ENCODE results near the gene IQCN. TPM values are rescaled to one million over a fixed set of nuclear protein-coding genes. Genes with fewer than 3 reads are reported as not detected.

Gene IQCN
- total RNA-seq, 1 donor: 7.7 TPM

DNA sequence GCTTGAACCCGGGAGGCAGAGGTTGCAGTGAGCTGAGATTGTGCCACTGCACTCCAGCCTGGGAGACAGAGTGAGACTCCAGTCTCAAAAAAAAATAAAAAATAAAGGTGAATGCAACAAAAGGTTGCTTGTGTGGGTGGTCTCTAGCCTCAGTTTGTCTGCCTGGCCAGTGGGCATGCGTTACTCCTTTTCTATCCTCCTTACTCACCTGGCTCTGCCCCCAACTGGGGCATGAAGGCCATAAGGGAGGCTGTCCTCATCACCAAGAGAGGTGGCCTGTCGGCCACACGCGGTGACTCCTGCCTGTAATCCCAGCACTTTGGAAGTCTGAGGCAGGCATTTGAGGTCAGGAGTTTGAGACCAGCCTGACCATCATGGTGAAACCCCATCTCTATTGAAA is 9.1 kb upstream of the IQCN start:
- no peak overlapping the region for H3K4me3 ChIP-seq (ENCODE audit: low read length)
- no peaks in the 10 kb centered on the region for H3K27me3 ChIP-seq (ENCODE audit: insufficient read depth, low read length)
- peaks cover 46% of the 10 kb centered on the region for H3K4me1 ChIP-seq (ENCODE audit: insufficient read depth, low read length)
- no peaks in the 10 kb centered on the region for H3K9me3 ChIP-seq (ENCODE audit: low read depth, low read length)

DNA sequence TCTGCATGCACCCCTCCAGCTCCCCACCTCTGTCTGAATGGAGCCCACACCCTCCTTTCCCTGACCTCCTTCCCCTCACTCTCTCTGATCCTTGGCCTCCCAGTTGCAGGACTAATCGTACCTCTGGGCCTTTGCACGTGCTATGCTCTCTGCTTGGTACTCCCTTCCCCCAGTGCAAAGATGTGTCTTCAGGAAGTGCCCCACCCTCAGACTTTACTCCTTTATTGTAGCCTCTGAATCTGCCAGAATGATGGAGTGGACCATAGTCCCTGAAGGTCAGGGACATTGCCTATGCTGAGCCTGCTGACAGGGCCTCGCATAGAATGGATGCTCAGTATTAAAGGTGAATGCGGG is 8.5 kb upstream of the IQCN start:
- Histone ChIP-seq H3K4me3 (ENCODE audit: low read length) (no peak overlapping the region), H3K4me1 (ENCODE audit: insufficient read depth, low read length) (peaks cover 46% of the 10 kb centered on the region), H3K9me3 (ENCODE audit: low read depth, low read length) (no peaks in the 10 kb centered on the region)

DNA sequence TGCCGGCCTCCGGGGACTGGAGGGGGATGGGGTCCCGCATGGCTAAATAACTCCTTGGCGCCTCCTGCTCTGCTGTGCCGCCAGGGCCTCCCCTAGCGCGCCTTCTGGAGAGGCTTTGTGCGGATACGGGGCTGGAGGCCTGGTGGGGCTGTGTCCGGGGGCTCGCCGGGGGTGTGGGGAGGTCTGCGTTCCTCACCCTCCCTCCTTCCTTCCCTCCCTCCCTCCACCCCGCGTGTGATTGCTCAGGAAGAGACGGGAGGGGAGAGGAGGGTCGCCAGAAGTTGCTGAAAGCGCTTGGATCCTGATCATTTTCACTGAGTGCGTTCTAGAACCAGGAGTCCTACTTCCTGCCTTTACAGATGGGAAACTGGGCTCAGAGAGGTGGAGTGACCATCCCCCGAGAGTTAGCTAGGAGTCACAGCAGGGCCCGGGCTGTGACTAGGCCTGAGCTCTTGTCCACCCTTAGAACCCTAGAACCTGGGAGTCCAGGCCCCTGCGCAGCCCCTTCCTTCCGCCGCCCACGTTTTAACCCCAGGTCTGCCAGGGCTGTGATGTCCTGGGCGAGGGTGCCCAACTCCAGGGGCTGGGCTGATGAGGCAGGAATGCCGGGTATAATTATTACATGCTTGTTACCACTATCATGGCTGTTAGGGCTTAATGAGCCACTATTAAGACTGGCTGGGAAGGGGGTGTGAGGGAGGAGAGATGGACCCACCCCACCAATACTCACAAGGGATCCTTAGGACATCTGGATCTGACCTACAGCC is 8.0 kb upstream of the IQCN start:
- Histone ChIP-seq H3K4me3 (ENCODE audit: low read length) (peak overlapping the region; percentile 55), H3K4me1 (ENCODE audit: insufficient read depth, low read length) (peaks cover 49% of the 10 kb centered on the region), H3K27me3 (ENCODE audit: insufficient read depth, low read length) (no peaks in the 10 kb centered on the region), H3K9me3 (ENCODE audit: low read depth, low read length) (no peaks in the 10 kb centered on the region)

More for the DNA sequence above, 8.5 kb upstream of the IQCN start:
- no peaks in the 10 kb centered on the region for H3K27me3 ChIP-seq (ENCODE audit: insufficient read depth, low read length)

DNA sequence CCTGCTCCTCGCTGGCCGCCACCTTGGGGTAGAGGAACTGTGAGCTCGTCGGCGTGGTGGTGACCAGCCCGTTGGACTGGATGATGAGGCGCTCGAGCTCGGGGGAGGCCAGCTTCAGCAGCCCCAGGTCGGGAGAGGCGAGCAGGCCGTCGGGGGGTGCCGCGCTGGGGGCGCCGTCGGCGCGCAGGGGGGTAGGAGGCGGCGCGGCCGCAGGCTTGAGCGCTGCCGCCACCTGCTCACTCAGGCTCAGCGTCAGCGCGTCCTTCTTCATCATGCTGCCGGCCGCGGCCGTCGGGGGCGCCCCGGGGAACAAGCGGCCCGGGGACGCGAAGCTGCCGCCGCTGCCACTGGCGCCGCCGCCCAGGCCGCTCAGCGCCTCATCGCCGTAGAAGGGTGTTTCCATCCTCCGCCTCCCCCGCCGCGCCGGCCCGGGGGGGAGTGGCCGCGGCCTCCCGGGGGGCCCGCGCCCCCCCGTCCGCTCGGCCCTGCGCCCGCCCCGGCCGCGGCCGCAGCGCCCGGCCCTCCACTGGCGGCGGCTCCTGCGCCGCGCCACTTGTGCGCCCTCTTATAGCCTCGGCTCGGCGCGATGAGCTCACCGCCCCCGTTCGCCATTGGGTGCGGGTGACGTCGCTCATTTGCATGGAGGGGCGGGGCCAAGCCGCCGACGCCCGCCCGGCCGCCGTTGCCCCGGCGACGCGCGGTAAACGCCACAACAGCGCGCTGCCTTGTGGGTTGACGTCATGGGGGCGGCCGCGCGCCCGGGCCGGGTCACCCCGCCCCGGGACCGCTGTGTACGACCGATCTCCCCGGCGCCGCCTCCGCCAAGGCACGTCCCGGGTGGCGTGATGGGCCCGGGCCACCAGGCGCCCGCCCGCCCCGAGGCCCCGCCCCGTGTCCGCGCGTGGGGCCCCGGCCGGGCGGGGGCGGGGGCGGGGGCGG is 7.1 kb upstream of the IQCN start, which contains the start of gene JUND:
Gene JUND, minus strand, starts transcription at position 541 of the 939 bp plus-strand sequence. Its CDS starts 138 bp downstream, at position 403.
- Histone ChIP-seq H3K27me3 (ENCODE audit: insufficient read depth, low read length) (no peaks in the 10 kb centered on the region), H3K9me3 (ENCODE audit: low read depth, low read length) (no peaks in the 10 kb centered on the region), H3K4me1 (ENCODE audit: insufficient read depth, low read length) (peaks cover 51% of the 10 kb centered on the region), H3K4me3 (ENCODE audit: low read length) (peak within 1 kb of the TSS; percentile 93)

DNA sequence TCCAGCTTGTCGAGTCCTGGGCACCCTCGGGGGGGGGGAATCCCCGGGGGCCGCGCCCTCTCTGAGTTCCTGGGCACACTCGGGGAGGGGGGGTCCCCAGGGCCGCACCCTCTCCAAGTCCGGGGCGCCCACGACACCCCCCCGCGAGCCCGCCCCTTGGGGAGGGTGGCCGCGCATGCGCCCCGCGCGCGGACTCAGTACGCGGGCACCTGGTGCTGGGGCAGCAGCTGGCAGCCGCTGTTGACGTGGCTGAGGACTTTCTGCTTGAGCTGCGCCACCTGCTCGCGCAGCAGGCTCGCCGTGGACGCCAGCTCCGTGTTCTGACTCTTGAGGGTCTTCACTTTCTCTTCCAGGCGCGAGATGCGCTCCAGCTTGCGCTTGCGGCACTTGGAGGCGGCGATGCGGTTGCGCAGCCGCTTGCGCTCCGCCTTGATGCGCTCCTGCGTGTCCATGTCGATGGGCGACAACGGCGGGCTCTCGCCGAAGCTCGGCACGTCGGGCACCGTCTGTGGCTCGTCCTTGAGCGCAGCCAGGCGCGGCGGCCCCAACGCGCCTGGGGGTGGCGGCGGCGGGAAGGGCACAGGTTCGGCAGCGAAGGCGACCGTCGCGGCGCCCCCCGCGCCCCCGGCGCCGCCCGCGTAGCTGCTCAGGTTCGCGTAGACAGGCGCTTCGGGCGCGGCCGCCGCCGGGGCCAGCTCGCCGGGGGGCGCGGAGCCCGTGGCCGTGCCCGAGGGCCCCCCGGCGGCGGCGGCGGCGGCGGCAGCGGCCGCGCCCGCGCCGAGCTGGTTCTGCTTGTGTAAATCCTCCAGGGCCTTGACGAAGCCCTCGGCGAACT is 6.2 kb upstream of the IQCN start:
- Histone ChIP-seq H3K4me3 (ENCODE audit: low read length) (peak overlapping the region; percentile 93), H3K4me1 (ENCODE audit: insufficient read depth, low read length) (peaks cover 59% of the 10 kb centered on the region), H3K9me3 (ENCODE audit: low read depth, low read length) (no peaks in the 10 kb centered on the region), H3K27me3 (ENCODE audit: insufficient read depth, low read length) (no peaks in the 10 kb centered on the region)

DNA sequence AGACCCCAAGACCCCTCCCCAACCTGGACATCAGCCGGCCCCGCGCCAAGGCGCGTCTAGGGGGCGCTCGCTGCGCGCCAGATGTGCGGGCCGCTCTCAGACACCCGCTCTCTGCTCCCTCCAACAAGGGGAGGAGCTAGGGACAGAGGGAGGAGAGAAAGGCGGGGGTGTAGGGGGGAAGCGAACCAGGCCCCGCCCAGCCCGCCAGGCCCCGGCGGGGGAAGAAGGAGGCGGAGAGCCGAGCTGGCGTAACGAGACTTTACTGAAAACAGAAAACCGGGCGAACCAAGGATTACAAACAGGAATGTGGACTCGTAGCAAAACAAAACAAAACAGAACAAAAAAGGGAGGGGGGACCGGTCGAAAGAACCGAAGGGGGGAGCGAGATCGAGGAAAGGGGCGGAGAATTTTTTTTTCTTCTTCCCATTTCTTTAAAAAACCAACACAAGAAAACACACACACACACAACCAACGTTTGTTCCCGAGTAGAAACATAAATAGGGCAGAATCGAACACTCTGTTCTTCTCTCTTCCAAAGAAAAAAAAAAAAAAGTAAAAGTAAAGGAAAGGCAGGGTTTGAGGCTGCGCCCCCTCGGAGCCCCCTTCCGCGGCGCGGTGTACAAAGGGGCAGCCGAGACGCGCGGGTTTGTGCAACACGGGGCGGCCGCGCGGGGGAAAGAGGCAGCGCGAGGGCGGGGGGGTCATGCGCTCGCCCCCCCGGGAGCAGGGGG is 5.4 kb upstream of the IQCN start:
- Histone ChIP-seq H3K4me3 (ENCODE audit: low read length) (peak overlapping the region; percentile 93), H3K9me3 (ENCODE audit: low read depth, low read length) (no peaks in the 10 kb centered on the region), H3K27me3 (ENCODE audit: insufficient read depth, low read length) (no peaks in the 10 kb centered on the region), H3K4me1 (ENCODE audit: insufficient read depth, low read length) (peaks cover 59% of the 10 kb centered on the region)

DNA sequence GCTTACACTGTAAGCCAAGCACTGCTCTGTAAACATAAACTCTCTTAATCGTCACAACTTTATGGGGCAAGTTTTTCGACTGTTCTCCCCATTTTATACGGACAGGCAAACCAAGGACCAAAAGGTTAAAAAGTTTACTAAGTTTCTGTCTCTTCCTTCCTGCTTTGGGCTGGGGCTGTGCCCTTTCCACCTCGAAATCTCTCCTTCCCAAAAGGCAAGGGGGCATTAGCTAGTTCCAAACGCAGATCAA is 4.9 kb upstream of the IQCN start:
- H3K4me3 ChIP-seq (ENCODE audit: low read length): peak overlapping the region; percentile 93
- no peaks in the 10 kb centered on the region for H3K27me3 ChIP-seq (ENCODE audit: insufficient read depth, low read length)
- H3K4me1 ChIP-seq (ENCODE audit: insufficient read depth, low read length): peaks cover 61% of the 10 kb centered on the region
- H3K9me3 ChIP-seq (ENCODE audit: low read depth, low read length): no peaks in the 10 kb centered on the region

DNA sequence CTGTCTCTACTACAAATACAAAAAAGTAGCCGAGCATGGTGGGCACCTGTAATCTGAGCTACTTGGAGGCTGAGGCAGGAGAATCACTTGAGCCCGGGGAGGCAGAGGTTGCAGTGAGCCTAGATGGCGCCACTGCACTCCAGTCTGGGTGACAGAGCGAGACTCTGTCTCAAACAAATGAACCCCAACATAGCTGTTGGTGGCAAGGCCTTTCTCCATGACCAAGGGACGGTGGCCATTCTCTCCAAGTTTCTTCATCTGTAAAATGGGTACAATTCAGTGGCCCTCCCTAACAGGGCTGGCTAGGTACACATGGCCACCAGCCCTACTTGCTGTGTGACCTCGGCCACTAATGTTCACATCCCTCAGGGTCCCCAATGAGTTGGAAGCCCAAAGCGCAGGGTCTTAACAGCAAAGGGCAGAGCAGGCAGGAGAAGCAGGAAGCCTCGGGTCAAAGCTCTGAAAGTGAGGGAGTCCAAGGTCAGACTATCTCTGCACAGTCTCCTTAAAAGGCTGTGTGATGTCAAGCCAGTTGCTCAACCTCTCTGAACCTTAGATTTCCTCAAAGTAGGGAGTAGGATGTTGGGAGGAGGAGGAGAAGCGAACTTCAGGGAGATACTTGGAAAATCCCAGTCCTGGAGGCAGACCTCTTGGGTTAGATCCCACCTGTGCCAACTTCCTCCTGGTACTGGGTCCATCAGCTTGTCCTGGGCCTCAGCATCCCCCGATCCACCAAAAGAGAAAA is 4.4 kb upstream of the IQCN start:
- no peaks in the 10 kb centered on the region for H3K27me3 ChIP-seq (ENCODE audit: insufficient read depth, low read length)
- peaks cover 62% of the 10 kb centered on the region for H3K4me1 ChIP-seq (ENCODE audit: insufficient read depth, low read length)
- H3K9me3 ChIP-seq (ENCODE audit: low read depth, low read length): no peaks in the 10 kb centered on the region
- peak overlapping the region; percentile 93 for H3K4me3 ChIP-seq (ENCODE audit: low read length)

DNA sequence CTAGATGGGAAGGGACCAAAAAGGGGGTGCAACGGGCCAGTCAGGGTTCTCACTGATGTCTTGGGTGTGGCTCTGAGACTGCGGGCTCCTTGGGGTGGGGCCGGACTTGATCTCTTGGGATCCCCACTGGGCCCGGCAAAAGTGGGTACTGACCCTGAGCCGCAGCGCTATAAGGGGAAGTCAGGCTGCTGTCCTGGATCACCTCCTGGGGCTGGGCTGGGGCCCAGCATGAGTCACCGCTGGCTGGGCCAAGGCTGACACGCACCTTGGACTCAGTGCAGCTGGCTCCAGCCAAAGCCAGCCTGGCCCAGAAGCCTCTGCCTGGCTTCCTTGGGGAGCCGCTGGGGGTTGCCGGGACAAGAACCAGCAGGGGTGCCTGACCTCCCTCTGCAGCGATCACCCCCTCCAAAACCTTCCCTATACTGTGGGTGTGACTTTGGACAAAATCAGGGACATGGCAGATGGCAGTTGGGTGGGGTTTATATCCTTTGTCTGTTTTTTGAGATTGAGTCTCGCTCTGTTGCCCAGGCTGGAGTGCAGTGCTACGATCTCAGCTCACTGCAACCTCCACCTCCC is 617 bp upstream of the IQCN start:
- H3K27me3 ChIP-seq (ENCODE audit: insufficient read depth, low read length): no peaks in the 10 kb centered on the region
- H3K4me3 ChIP-seq (ENCODE audit: low read length): no peak overlapping the region
- H3K9me3 ChIP-seq (ENCODE audit: low read depth, low read length): no peaks in the 10 kb centered on the region
- peaks cover 45% of the 10 kb centered on the region for H3K4me1 ChIP-seq (ENCODE audit: insufficient read depth, low read length)

DNA sequence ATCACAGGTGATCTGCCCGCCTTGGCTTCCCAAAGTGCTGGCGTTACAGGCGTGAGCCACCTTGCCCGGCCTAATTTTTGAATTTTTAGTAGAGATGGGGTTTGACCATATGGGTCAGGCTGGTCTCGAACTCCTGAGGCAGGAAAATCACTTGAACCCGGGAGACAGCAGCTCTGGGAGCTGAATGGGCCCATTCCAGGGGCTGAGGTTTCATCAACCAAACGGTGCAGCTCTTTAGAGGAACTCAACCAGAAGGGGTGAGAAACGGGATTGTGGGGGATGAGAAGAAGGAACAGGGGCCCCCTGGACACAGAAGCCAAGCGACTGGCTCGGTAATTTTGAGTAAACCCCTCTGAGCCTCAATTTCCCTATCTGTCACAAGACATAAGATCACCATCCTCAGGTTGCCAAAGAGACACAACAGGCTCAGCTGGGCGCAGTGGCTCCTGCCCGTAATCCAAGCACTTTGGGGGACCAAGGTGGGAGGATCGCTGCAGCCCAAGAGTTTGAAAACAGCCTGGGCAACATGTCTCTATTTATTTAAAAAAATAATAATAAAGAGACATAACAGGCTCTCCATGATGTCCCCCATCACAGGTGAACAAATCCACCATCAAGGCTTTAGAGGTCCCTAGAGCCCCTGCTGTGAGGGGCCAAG is 562 bp downstream of the IQCN start:
- H3K27me3 ChIP-seq (ENCODE audit: insufficient read depth, low read length): no peaks in the 10 kb centered on the region
- H3K4me3 ChIP-seq (ENCODE audit: low read length): no peak overlapping the region
- no peaks in the 10 kb centered on the region for H3K9me3 ChIP-seq (ENCODE audit: low read depth, low read length)
- peaks cover 42% of the 10 kb centered on the region for H3K4me1 ChIP-seq (ENCODE audit: insufficient read depth, low read length)

DNA sequence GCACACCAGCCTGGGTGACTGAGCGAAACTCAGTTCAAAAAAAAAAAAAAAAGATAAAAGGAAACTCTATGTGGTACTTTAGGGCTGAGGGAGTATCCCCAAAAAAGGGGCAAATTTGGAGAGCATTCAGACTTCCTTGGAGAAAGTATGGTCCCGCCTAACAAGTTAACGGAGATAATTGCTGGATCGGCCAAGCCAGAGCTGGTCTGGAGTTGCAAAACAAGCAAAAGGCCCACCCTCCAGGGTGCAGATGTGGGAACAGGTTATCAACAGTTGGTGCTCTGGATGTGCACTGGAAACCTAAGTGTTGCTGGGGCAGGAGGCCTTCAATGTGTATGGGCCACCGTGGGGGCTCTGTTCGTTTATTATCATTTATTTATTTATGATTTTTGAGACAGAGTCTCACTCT is 2.8 kb downstream of the IQCN start:
- Histone ChIP-seq H3K4me3 (ENCODE audit: low read length) (no peak overlapping the region), H3K9me3 (ENCODE audit: low read depth, low read length) (no peaks in the 10 kb centered on the region), H3K27me3 (ENCODE audit: insufficient read depth, low read length) (no peaks in the 10 kb centered on the region), H3K4me1 (ENCODE audit: insufficient read depth, low read length) (peaks cover 27% of the 10 kb centered on the region)

DNA sequence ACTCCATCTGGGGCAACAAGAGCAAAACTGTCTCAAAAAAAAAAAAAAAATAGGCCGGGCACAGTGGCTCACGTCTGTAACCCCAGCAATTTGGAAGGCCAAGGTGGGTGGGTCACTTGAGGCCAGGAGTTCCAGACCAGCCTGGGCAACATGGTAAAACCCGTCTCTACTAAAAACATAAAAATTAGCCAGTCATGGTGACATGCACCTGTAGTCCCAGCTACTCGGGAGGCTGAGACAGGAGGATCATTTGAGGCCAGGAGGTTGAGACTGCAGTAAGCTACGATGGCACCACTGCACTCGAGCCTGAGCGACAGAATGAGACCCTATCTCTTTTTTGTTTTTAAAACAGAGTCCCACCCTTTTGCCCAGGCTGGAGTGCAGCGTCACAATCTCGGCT is 3.9 kb downstream of the IQCN start:
- Histone ChIP-seq H3K4me1 (ENCODE audit: insufficient read depth, low read length) (peaks cover 16% of the 10 kb centered on the region), H3K27me3 (ENCODE audit: insufficient read depth, low read length) (no peaks in the 10 kb centered on the region), H3K9me3 (ENCODE audit: low read depth, low read length) (no peaks in the 10 kb centered on the region), H3K4me3 (ENCODE audit: low read length) (no peak overlapping the region)

DNA sequence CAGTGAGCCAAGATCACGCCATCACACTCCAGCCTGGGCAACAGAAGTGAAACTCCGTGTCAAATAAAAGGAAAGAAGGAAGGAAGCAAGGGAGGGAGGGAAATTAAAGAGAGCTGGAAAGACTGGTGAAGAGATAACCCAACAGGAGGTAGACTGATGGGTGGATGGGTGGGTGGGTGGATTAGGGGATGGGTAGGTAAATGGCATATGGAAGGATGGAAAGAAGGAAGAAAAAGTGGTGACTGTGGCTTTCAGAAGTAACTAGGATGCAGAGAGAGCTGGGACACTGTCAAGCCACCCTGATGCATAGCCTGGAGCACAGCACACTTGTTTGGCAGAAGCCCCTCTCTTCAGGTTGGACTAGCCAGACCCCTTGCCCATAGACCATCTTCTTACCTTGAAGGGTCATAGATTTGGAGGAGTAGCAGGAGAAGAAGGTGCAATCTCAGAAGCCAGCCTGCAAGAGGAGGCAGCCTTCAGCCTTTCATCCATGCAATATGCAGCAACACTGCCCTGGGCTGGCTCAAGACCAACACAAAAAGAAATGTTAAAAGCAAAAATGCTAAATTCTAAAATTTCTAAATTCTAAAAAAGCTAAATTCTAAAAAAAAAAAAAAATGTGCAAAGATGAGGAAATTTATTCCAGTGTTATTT is 5.1 kb downstream of the IQCN start:
- peaks cover 5% of the 10 kb centered on the region for H3K4me1 ChIP-seq (ENCODE audit: insufficient read depth, low read length)
- H3K27me3 ChIP-seq (ENCODE audit: insufficient read depth, low read length): no peaks in the 10 kb centered on the region
- no peaks in the 10 kb centered on the region for H3K9me3 ChIP-seq (ENCODE audit: low read depth, low read length)
- H3K4me3 ChIP-seq (ENCODE audit: low read length): no peak overlapping the region

Data from mononuclear cell (primary cell).